Endothelial cell of umbilical vein (primary cell): ENCODE results near the gene RSF1. TPM values are rescaled to one million over a fixed set of nuclear protein-coding genes. Genes with fewer than 3 reads are reported as not detected.

Experiments used
- BruUV-seq: library from RNA; stranded (reverse); fragments of 400-500 nt; replicated peaks from 2 replicates; lab custom pipeline; 2021; lab: Mats Ljungman, UMichigan
- CTCF ChIA-PET: fragments of 300-600, 350-600 bp; sonication (Branson Sonifier 250); formaldehyde crosslinking; loops from one replicate; lab custom pipeline; 2021; ENCODE audit warnings: antibody characterized with exemption, inconsistent platforms; lab: Charles Lee
- POLR2A ChIA-PET: fragments of 300-600, 350-600 bp; sonication (Branson Sonifier 250); formaldehyde crosslinking; loops from one replicate; lab custom pipeline; 2021; ENCODE audit warnings: antibody characterized with exemption, inconsistent platforms; lab: Charles Lee
- DNase-seq: peaks from one replicate; pipeline ENCODE4 v3.0.0-alpha.2; 2011; ENCODE audit warnings: low read depth, low spot score
- FAIRE-seq: peaks from 2 replicates; lab custom pipeline; 2011; peaks lifted over from hg19 to GRCh38; lab: Jason Lieb, UNC
- H2AFZ ChIP-seq: 2 replicates; pipeline ENCODE4 v1.6.0; 2012; ENCODE audit warnings: low read depth, low read length, control low read depth, inconsistent platforms
- H3K27ac ChIP-seq: 2 replicates; pipeline ENCODE4 v1.5.1; 2011; ENCODE audit warnings: low read depth, mild to moderate bottlenecking, control low read depth, low read length, moderate library complexity; ENCODE audit not compliant: insufficient read depth
- H3K27me3 ChIP-seq, 2 experiments: 2 replicates each; pipeline versions ENCODE4 v1.6.0 to v1.6.1; 2011; ENCODE audit warnings: low read length in 2 of 2, mixed read lengths in 1 of 2; ENCODE audit not compliant: control insufficient read depth in 2 of 2, insufficient read depth in 2 of 2
- H3K36me3 ChIP-seq, 2 experiments: 2 replicates in 1 of 2; 3 replicates in 1 of 2; pipeline ENCODE4 v1.5.1; 2011; ENCODE audit warnings: low read length in 2 of 2, mild to moderate bottlenecking in 1 of 2, moderate library complexity in 1 of 2; ENCODE audit not compliant: control insufficient read depth in 2 of 2, insufficient read depth in 2 of 2; ENCODE audit errors: extremely low read depth in 1 of 2
- H3K4me1 ChIP-seq: 3 replicates; pipeline ENCODE4 v1.5.1; 2011; ENCODE audit warnings: mild to moderate bottlenecking, low read length; ENCODE audit not compliant: control insufficient read depth, insufficient read depth; ENCODE audit errors: extremely low read depth
- H3K4me2 ChIP-seq: 2 replicates; pipeline ENCODE4 v1.6.1; 2011; ENCODE audit warnings: low read length, control low read depth, mixed read lengths; ENCODE audit not compliant: insufficient read depth
- H3K4me3 ChIP-seq, 3 experiments: fragments of 200-600 bp in 1 of 3; sonication (generic), shearing (Covaris generic) in 1 of 3; replicated peaks in 1 of 3; 2 replicates each; pipeline ENCODE4 v1.5.1; 2011 to 2016; ENCODE audit warnings: control low read depth in 3 of 3, low read length in 3 of 3, mild to moderate bottlenecking in 2 of 3, inconsistent platforms in 1 of 3, low read depth in 1 of 3, moderate library complexity in 1 of 3; ENCODE audit not compliant: insufficient read depth in 1 of 3
- H3K79me2 ChIP-seq: 2 replicates; pipeline ENCODE4 v1.6.0; 2012; ENCODE audit warnings: low read length, inconsistent platforms; ENCODE audit not compliant: control insufficient read depth, insufficient read depth
- H3K9ac ChIP-seq: replicated peaks from 2 replicates; pipeline ENCODE3; 2011; ENCODE audit warnings: low read length, control low read depth; ENCODE audit not compliant: insufficient read depth; ENCODE audit errors: extremely low read depth
- H3K9me1 ChIP-seq: replicated peaks from 3 replicates; pipeline ENCODE4 v1.6.0; 2011; ENCODE audit warnings: mild to moderate bottlenecking, low read length; ENCODE audit not compliant: control insufficient read depth, insufficient read depth; ENCODE audit errors: extremely low read depth
- H3K9me3 ChIP-seq: replicated peaks from 2 replicates; pipeline ENCODE4 v1.5.1; 2012; ENCODE audit warnings: low read length, inconsistent platforms; ENCODE audit not compliant: control insufficient read depth, insufficient read depth
- H4K20me1 ChIP-seq: replicated peaks from 2 replicates; pipeline ENCODE3; 2011; ENCODE audit warnings: mild to moderate bottlenecking, low read length; ENCODE audit not compliant: control insufficient read depth, insufficient read depth; ENCODE audit errors: extremely low read depth
- EZH2 ChIP-seq: IDR thresholded peaks from 2 replicates; pipeline ENCODE4 v1.6.1; 2012; ENCODE audit warnings: borderline replicate concordance, low read depth, mild to moderate bottlenecking, moderate library complexity, low read length, inconsistent platforms; ENCODE audit not compliant: severe bottlenecking
- FOS ChIP-seq: IDR thresholded peaks from 2 replicates; pipeline ENCODE4 v1.6.1; 2011; ENCODE audit warnings: mild to moderate bottlenecking, low read length, moderate library complexity, borderline replicate concordance; ENCODE audit not compliant: insufficient read depth
- GATA2 ChIP-seq: IDR thresholded peaks from 2 replicates; pipeline ENCODE4 v1.7.0; 2011; ENCODE audit warnings: low read depth, mild to moderate bottlenecking, moderate library complexity, mixed read lengths, low read length; ENCODE audit not compliant: insufficient read length, insufficient read depth
- JUN ChIP-seq: IDR thresholded peaks from 2 replicates; pipeline ENCODE4 v1.6.1; 2011; ENCODE audit warnings: borderline replicate concordance, low read depth; ENCODE audit not compliant: insufficient read length, insufficient read depth
- MYC ChIP-seq: IDR thresholded peaks from one replicate; pipeline ENCODE4 v1.6.1; 2011; ENCODE audit warnings: mild to moderate bottlenecking, low read depth, low read length
- POLR2A ChIP-seq: IDR thresholded peaks from 2 replicates; pipeline ENCODE4 v1.6.1; 2012; ENCODE audit warnings: low read depth, mild to moderate bottlenecking, control low read depth, low read length
- POLR2AphosphoS5 ChIP-seq: IDR thresholded peaks from 2 replicates; pipeline ENCODE4 v1.6.1; 2012; ENCODE audit warnings: low read depth, mild to moderate bottlenecking, control low read depth, low read length, moderate library complexity; ENCODE audit not compliant: insufficient read depth
- dilution Hi-C: fragments of 300-500 bp; cut with MboI; formaldehyde crosslinking; loops from one replicate; pipeline ENCODE4 v1.15.0; 2019; ENCODE audit warnings: low sequenced_read_pairs; ENCODE audit not compliant: extremely low pct_ligation_motif_present
- intact Hi-C: fragments of 100-400 bp; cut with micrococcal nuclease; formaldehyde crosslinking; loops from one replicate; pipeline ENCODE4 v1.10.0; 2022
- polyA plus RNA-seq, 4 experiments: library from polyadenylated mRNA; depleted of rRNA in 3 of 4; stranded (reverse) in 3 of 4; unstranded in 1 of 4; fragments of >200 nt; gene quantifications; 2 replicates each; pipeline versions ENCODE4 v1.2.1 to v1.2.3, GENCODE V29; 2011 to 2012; ENCODE audit warnings: missing spikeins in 1 of 4
- total RNA-seq: library from RNA; stranded (reverse); gene quantifications from 2 replicates; pipeline ENCODE4 v1.2.3, GENCODE V29; 2021
- TF ChIP-seq, protein P1 (sequence below), 2 donors: IDR thresholded peaks; 1 replicate in 1 of 2; 2 replicates in 1 of 2; pipeline ENCODE4 v1.5.1; 2011; ENCODE audit warnings: low read length in 2 of 2, mild to moderate bottlenecking in 2 of 2, moderate library complexity in 2 of 2, control low read depth in 1 of 2, inconsistent platforms in 1 of 2, low read depth in 1 of 2; ENCODE audit not compliant: insufficient read depth in 1 of 2; ENCODE audit errors: extremely low read depth in 1 of 2
- TF ChIP-seq, protein P2 (sequence below): IDR thresholded peaks from 2 replicates; pipeline ENCODE4 v1.6.1; 2011; ENCODE audit not compliant: insufficient read depth, insufficient read length

Gene RSF1
- total and polyA plus RNA-seq, 2 donors (not counting 3 experiments of a cell fraction or from before 2014, with no cell fraction given) = 10.0 to 55.1 TPM

DNA sequence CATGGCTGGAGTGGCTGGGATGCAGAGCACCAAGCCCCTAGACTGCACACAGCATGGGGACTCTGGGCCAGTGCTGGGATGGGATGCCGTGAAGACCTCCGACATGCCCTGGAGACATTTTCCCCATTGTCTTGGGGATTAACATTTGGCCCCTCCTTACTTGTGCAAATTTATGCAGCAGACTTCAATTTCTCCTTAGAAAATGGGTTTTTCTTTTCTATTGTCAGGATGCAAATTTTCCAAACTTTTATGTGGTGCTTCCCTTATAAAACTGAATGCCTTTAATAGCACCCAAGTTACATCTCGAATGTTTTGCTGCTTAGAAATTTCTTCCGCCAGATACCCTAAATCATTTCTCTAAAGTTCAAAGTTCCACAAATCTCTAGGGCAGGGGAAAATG lies 29.2 kb downstream of the RSF1 start:
- no peak for TF ChIP-seq POLR2AphosphoS5
- TF ChIP-seq POLR2A = no peak
- no peak for TF ChIP-seq EZH2
- TF ChIP-seq FOS = no peak
- TF ChIP-seq, protein P1, sequence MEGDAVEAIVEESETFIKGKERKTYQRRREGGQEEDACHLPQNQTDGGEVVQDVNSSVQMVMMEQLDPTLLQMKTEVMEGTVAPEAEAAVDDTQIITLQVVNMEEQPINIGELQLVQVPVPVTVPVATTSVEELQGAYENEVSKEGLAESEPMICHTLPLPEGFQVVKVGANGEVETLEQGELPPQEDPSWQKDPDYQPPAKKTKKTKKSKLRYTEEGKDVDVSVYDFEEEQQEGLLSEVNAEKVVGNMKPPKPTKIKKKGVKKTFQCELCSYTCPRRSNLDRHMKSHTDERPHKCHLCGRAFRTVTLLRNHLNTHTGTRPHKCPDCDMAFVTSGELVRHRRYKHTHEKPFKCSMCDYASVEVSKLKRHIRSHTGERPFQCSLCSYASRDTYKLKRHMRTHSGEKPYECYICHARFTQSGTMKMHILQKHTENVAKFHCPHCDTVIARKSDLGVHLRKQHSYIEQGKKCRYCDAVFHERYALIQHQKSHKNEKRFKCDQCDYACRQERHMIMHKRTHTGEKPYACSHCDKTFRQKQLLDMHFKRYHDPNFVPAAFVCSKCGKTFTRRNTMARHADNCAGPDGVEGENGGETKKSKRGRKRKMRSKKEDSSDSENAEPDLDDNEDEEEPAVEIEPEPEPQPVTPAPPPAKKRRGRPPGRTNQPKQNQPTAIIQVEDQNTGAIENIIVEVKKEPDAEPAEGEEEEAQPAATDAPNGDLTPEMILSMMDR (IDR thresholded peaks at IDR 0.05; ENCODE audit: extremely low read depth in 1 of 2, insufficient read depth in 1 of 2, low read depth in 1 of 2, low read length in 2 of 2) = no peak
- TF ChIP-seq GATA2 = no peak
- TF ChIP-seq, protein P2, sequence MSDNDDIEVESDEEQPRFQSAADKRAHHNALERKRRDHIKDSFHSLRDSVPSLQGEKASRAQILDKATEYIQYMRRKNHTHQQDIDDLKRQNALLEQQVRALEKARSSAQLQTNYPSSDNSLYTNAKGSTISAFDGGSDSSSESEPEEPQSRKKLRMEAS = no peak
- no peak for TF ChIP-seq JUN
- TF ChIP-seq MYC = no peak
- Histone ChIP-seq H3K79me2 (peaks cover 92% of the 10 kb centered on the region), H3K9me3 (no peaks in the 10 kb centered on the region), H2AFZ (no peak overlapping the region), H3K9ac (no peak overlapping the region), H3K27ac (no peak overlapping the region), H3K27me3 (no peaks in the 10 kb centered on the region), H3K4me2 (no peak overlapping the region), H3K4me3 (no peak overlapping the region), H3K9me1 (no peaks in the 10 kb centered on the region), H4K20me1 (peaks cover 20% of the 10 kb centered on the region), H3K4me1 (no peaks in the 10 kb centered on the region), H3K36me3 (no peaks in the 10 kb centered on the region)
- DNase-seq (no peak), FAIRE-seq (no peak)
- intact Hi-C loops = no loop called here
- no TSS peak for BruUV-seq
- POLR2A ChIA-PET = no interaction called here
- dilution Hi-C loops = no loop called here
- CTCF ChIA-PET = interaction anchor here (1.2 kb wide), 1 partner anchor 15 kb away, joined by 3 read pairs; no protein-coding TSS in a partner anchor
